K562 (cell line): ENCODE measurements around the gene MAPK8IP1. TPM values are rescaled to one million over a fixed set of nuclear protein-coding genes. Genes with fewer than 3 reads are reported as not detected.

ENCODE experiments used
- BRD9 ChIP-seq: fragments of 450-650 bp; IDR thresholded peaks from 2 replicates; pipeline ENCODE4 v1.6.1; 2018; ENCODE audit warnings: low read depth; ENCODE audit not compliant: partially characterized antibody
- CGGBP1 ChIP-seq: fragments of 250-450 bp; sonication (Bioruptor Pico); IDR thresholded peaks from 2 replicates; pipeline ENCODE4 v1.9.0; 2021; ENCODE audit warnings: mild to moderate bottlenecking
- HBP1 ChIP-seq: fragments of 450-650 bp; formaldehyde crosslinking; IDR thresholded peaks from 2 replicates; pipeline ENCODE4 v1.4.0; 2022; ENCODE audit warnings: missing genetic modification characterization
- ILF3 ChIP-seq: fragments of 450-650 bp; IDR thresholded peaks from 2 replicates; pipeline ENCODE4 v1.6.1; 2018; ENCODE audit warnings: antibody characterized with exemption, mild to moderate bottlenecking, moderate library complexity, borderline replicate concordance
- KLF1 ChIP-seq: fragments of 450-650 bp; IDR thresholded peaks from 2 replicates; pipeline ENCODE4 v1.6.1; 2016; ENCODE audit warnings: missing genetic modification characterization, missing compliant biosample characterization
- PPARD ChIP-seq: fragments of 250-450 bp; sonication (Bioruptor Pico); IDR thresholded peaks from 2 replicates; pipeline ENCODE4 v1.8.0; 2022; ENCODE audit warnings: inconsistent platforms, mild to moderate bottlenecking, moderate library complexity
- RFX7 ChIP-seq: fragments of 250-450 bp; sonication (Bioruptor Pico); IDR thresholded peaks from 2 replicates; pipeline ENCODE4 v1.5.1; 2021; ENCODE audit warnings: mild to moderate bottlenecking
- SFPQ ChIP-seq: fragments of 200-400 bp; formaldehyde crosslinking; IDR thresholded peaks from 2 replicates; pipeline ENCODE4 v1.6.1; 2017; ENCODE audit warnings: mild to moderate bottlenecking, low read depth, low read length, moderate library complexity
- SPI1 ChIP-seq: IDR thresholded peaks from 2 replicates; pipeline ENCODE4 v1.6.1; 2011; ENCODE audit warnings: low read depth, low read length, control low read depth, borderline replicate concordance
- STAT6 ChIP-seq: sonication (generic); formaldehyde crosslinking; IDR thresholded peaks from 2 replicates; pipeline ENCODE4 v1.8.1; 2023; ENCODE audit warnings: mild to moderate bottlenecking, missing genetic modification reagents
- TFAP4 ChIP-seq: sonication (generic); formaldehyde crosslinking; IDR thresholded peaks from 2 replicates; pipeline ENCODE4 v1.8.0; 2022; ENCODE audit warnings: missing genetic modification reagents, mild to moderate bottlenecking, moderate library complexity, borderline replicate concordance
- ZBED1 ChIP-seq: IDR thresholded peaks from 2 replicates; pipeline ENCODE4 v1.6.1; 2014
- ZNF398 ChIP-seq: fragments of 250-450 bp; sonication (Bioruptor Pico); IDR thresholded peaks from 2 replicates; pipeline ENCODE4 v1.8.0; 2021; ENCODE audit warnings: moderate library complexity, mild to moderate bottlenecking, inconsistent platforms
- ZNF780A ChIP-seq: fragments of 250-450 bp; sonication (Bioruptor Pico); IDR thresholded peaks from 2 replicates; pipeline ENCODE4 v1.5.0; 2021; ENCODE audit warnings: mild to moderate bottlenecking
- polyA plus RNA-seq, 8 experiments: library from polyadenylated mRNA; depleted of rRNA in 4 of 8; stranded (reverse) in 5 of 8; unstranded in 3 of 8; fragments of >200 nt; fragmentation: Nextera tagmentation in 2 of 8; fragmentation: Illumina TruSeq in 1 of 8; extraction: Ambion mirVana in 2 of 8; extraction: Trizol in 1 of 8; gene quantifications; 2 replicates each; pipeline versions ENCODE4 v1.2.1 to v1.2.3, GENCODE V29; 2011 to 2014; ENCODE audit warnings: inconsistent platforms in 1 of 8, missing spikeins in 1 of 8
- total RNA-seq, 7 experiments: library from RNA; depleted of rRNA in 6 of 7; stranded (reverse); fragments of >200 nt in 6 of 7; fragmentation: Illumina TruSeq in 2 of 7; extraction: Trizol in 2 of 7; gene quantifications; 2 replicates each; pipeline versions ENCODE4 v1.2.1 to v1.2.3, GENCODE V29; 2011 to 2021; ENCODE audit warnings: low replicate concordance in 1 of 7

The MAPK8IP1 gene
- total and polyA plus RNA-seq, 9 of the 15 experiments (the other 6 are each of a cell fraction or from before 2014, with no cell fraction given), result 0.13 to 6.9 (median 2.5) TPM

- no peak for TF ChIP-seq SFPQ
- peak; percentile 67; the same call in 1 of the 2 replicates for TF ChIP-seq TFAP4 (CRISPR knock-in tag)
- no peak for TF ChIP-seq ZBED1
- no peak for TF ChIP-seq RFX7 (CRISPR knock-in tag)
- TF ChIP-seq STAT6 (CRISPR knock-in tag), result 0 out of 2 replicates have a peak, but pooled peaks have one; percentile 13
- no peak for TF ChIP-seq SPI1
- no peak for TF ChIP-seq BRD9
- TF ChIP-seq HBP1, result no peak
- no peak for TF ChIP-seq ZNF398
- no peak for TF ChIP-seq KLF1 (tag)
- no peak for TF ChIP-seq CGGBP1 (CRISPR knock-in tag)
- TF ChIP-seq ILF3, result no peak
- no peak for TF ChIP-seq PPARD (CRISPR knock-in tag)
- no peak for TF ChIP-seq ZNF780A
Observed at GRCh38 chr11:45917623-45918330, 32.3 kb downstream of the MAPK8IP1 start, which contains the start of gene PEX16 (continued).
